Adrenal gland (tissue), 5 donors: ENCODE data around the gene HIP1R.

ENCODE experiments used
- CTCF ChIP-seq, 6 experiments: fragments of 450-650 bp in 4 of 6; fragments of 200-600 bp in 2 of 6; sonication (generic) in 1 of 6; IDR thresholded peaks; 1 replicate in 5 of 6; 2 replicates in 1 of 6; pipeline versions ENCODE4 v1.5.1 to v1.8.0; 2016 to 2021; ENCODE audit warnings: antibody characterized with exemption in 6 of 6, mild to moderate bottlenecking in 2 of 6, moderate library complexity in 1 of 6
- POLR2A ChIP-seq, 2 donors: fragments of 450-650 bp; IDR thresholded peaks; one replicate each; pipeline ENCODE4 v1.6.1; 2017; ENCODE audit warnings: antibody characterized with exemption in 2 of 2, mild to moderate bottlenecking in 2 of 2, moderate library complexity in 1 of 2
- donor health status: DM: no; HTN: no; CAD: no.

GRCh38 chr12:122870867-122871664 lies 35.8 kb downstream of the HIP1R start:
- TF ChIP-seq CTCF (IDR thresholded peaks at IDR 0.05) (no peak), POLR2A (IDR thresholded peaks at IDR 0.05) (peak in 1 of 2 donors; percentile 63)
